ENCODE data around the gene OTOGL. TPM values are rescaled to one million over a fixed set of nuclear protein-coding genes. Genes with fewer than 3 reads are reported as not detected.

OTOGL gene
- polyA plus RNA-seq, 3 donors = not detected

DNA sequence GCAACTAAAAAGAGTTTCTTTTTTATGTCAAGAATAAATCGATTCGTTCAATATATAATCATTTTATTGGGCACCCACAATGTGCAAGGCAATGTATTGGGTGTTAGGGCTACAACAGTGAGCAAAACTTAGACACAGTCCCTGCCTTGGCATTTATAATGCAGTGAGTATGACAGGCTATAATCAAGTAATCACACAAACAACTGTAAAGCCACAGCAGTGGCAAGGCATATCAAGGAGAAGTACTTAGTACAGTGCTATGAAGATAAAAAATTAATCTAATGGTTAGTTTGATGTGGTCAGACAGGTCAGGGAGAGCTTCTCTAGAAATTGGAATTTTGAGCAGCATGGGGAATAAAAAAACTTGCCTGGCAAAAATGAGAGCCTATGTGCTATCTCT, 39.5 kb upstream of the OTOGL start:
- DNase-seq = no peak
- Mint-ChIP-seq H3K4me3 (no peak overlapping the region), H3K27me3 (ENCODE audit: low read depth in 3 of 3) (no peaks in the 10 kb centered on the region), H3K27ac (no peak overlapping the region), H3K36me3 (no peaks in the 10 kb centered on the region), H3K4me1 (no peaks in the 10 kb centered on the region), H3K9me3 (peaks cover 0 to 4% (median 0%) of the 10 kb centered on the region in 7 donors)
- H3K4me3 ChIP-seq (replicated peaks in 1 of 3; ENCODE audit: low read depth in 2 of 3, low read length in 3 of 3) = no peak overlapping the region
- no peak overlapping the region for H3K9ac ChIP-seq (ENCODE audit: insufficient read depth, low read length, poor library complexity, severe bottlenecking)
- no peak overlapping the region for H2AFZ ChIP-seq (ENCODE audit: insufficient read depth, low read depth, low read length, poor library complexity, severe bottlenecking)
- no peaks in the 10 kb centered on the region for H3K36me3 ChIP-seq (replicated peaks in 1 of 2; ENCODE audit: control insufficient read depth in 1 of 2, insufficient read depth in 2 of 2, low read length in 2 of 2)
- H4K20me1 ChIP-seq (ENCODE audit: insufficient read depth, low read length) = no peaks in the 10 kb centered on the region
- no peaks in the 10 kb centered on the region for H3K4me1 ChIP-seq (ENCODE audit: control insufficient read depth in 1 of 2, insufficient read depth in 2 of 2, low read length in 2 of 2)
- H3K9me3 ChIP-seq (replicated peaks in 1 of 2; ENCODE audit: control insufficient read depth in 1 of 2, insufficient read depth in 1 of 2, low read length in 2 of 2) = no peaks in the 10 kb centered on the region
- TF ChIP-seq, protein P1, sequence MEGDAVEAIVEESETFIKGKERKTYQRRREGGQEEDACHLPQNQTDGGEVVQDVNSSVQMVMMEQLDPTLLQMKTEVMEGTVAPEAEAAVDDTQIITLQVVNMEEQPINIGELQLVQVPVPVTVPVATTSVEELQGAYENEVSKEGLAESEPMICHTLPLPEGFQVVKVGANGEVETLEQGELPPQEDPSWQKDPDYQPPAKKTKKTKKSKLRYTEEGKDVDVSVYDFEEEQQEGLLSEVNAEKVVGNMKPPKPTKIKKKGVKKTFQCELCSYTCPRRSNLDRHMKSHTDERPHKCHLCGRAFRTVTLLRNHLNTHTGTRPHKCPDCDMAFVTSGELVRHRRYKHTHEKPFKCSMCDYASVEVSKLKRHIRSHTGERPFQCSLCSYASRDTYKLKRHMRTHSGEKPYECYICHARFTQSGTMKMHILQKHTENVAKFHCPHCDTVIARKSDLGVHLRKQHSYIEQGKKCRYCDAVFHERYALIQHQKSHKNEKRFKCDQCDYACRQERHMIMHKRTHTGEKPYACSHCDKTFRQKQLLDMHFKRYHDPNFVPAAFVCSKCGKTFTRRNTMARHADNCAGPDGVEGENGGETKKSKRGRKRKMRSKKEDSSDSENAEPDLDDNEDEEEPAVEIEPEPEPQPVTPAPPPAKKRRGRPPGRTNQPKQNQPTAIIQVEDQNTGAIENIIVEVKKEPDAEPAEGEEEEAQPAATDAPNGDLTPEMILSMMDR (IDR thresholded peaks at IDR 0.05) = no peak
- intact Hi-C loops (cut with micrococcal nuclease) = no loop called here
- no peak overlapping the region for H3K27ac ChIP-seq (ENCODE audit: low read depth in 1 of 2, low read length in 2 of 2)
- no peak overlapping the region for H3K4me2 ChIP-seq (replicated peaks; ENCODE audit: extremely low read depth, low read length, poor library complexity, severe bottlenecking)
- no CpG with 5 or more reads among the region's 2 CpGs for WGBS (ENCODE audit: insufficient coverage)
- H3K79me2 ChIP-seq (ENCODE audit: insufficient read depth, low read length) = no peaks in the 10 kb centered on the region
- H3K27me3 ChIP-seq (ENCODE audit: control insufficient read depth in 2 of 2, insufficient read depth in 2 of 2, low read length in 2 of 2) = no peaks in the 10 kb centered on the region

DNA sequence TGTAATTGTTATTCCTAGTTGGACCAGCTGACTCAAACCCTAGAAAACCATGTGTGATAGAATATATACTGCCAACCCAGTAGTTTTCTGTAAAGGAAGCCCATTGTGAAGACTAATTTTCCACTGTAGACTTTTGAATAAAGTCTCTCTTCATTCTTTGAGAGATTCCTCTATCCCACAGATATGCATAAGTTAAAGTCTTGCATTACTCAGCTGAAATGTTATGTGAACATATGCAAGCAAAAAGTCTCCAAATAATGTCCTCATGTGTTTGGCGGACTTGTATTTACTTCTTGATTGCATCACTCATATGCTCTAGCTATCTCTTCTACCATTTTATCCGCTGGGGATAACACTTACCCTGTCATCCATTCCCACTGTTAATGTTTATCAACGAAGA, 35.1 kb upstream of the OTOGL start:
- Mint-ChIP-seq H3K27me3 (ENCODE audit: low read depth in 3 of 3) (peaks cover 0 to 2% (median 0%) of the 10 kb centered on the region in 3 donors), H3K9me3 (peaks cover 0 to 2% (median 0%) of the 10 kb centered on the region in 7 donors), H3K4me3 (no peak overlapping the region), H3K36me3 (no peaks in the 10 kb centered on the region), H3K27ac (no peak overlapping the region), H3K4me1 (no peaks in the 10 kb centered on the region)
- intact Hi-C loops (cut with micrococcal nuclease) = no loop called here
- H3K4me3 ChIP-seq (replicated peaks in 1 of 3; ENCODE audit: low read depth in 2 of 3, low read length in 3 of 3) = no peak overlapping the region
- no peak overlapping the region for H3K9ac ChIP-seq (ENCODE audit: insufficient read depth, low read length, poor library complexity, severe bottlenecking)
- H3K27me3 ChIP-seq (ENCODE audit: control insufficient read depth in 2 of 2, insufficient read depth in 2 of 2, low read length in 2 of 2) = no peaks in the 10 kb centered on the region
- no peaks in the 10 kb centered on the region for H3K4me1 ChIP-seq (ENCODE audit: control insufficient read depth in 1 of 2, insufficient read depth in 2 of 2, low read length in 2 of 2)
- no peaks in the 10 kb centered on the region for H3K36me3 ChIP-seq (replicated peaks in 1 of 2; ENCODE audit: control insufficient read depth in 1 of 2, insufficient read depth in 2 of 2, low read length in 2 of 2)
- TF ChIP-seq, protein P1 (IDR thresholded peaks at IDR 0.05) = no peak
- H2AFZ ChIP-seq (ENCODE audit: insufficient read depth, low read depth, low read length, poor library complexity, severe bottlenecking) = no peak overlapping the region
- no peak overlapping the region for H3K27ac ChIP-seq (ENCODE audit: low read depth in 1 of 2, low read length in 2 of 2)
- no peak for DNase-seq
- no peaks in the 10 kb centered on the region for H3K9me3 ChIP-seq (replicated peaks in 1 of 2; ENCODE audit: control insufficient read depth in 1 of 2, insufficient read depth in 1 of 2, low read length in 2 of 2)
- no peaks in the 10 kb centered on the region for H4K20me1 ChIP-seq (ENCODE audit: insufficient read depth, low read length)
- no peak overlapping the region for H3K4me2 ChIP-seq (replicated peaks; ENCODE audit: extremely low read depth, low read length, poor library complexity, severe bottlenecking)
- 100% methylated on average over 1 of the region's 3 CpGs for WGBS (ENCODE audit: insufficient coverage)
- H3K79me2 ChIP-seq (ENCODE audit: insufficient read depth, low read length) = no peaks in the 10 kb centered on the region
